SJCRH30 (cell line): Measurements from ENCODE around the gene WDR20. TPM values are rescaled to one million over a fixed set of nuclear protein-coding genes. Genes with fewer than 3 reads are reported as not detected.
"Not testable (repeated sequence)": the region's sequence is repeated elsewhere in the genome, so short reads cannot be mapped to it uniquely, and the experiment has no call there.

ENCODE experiments used
- DNase-seq, 2 experiments: peaks; one replicate each; pipeline ENCODE4 v3.0.0-alpha.2; 2015 to 2020
- H3K27ac ChIP-seq: fragments of 250-450 bp; sonication (Bioruptor Pico); 2 replicates; pipeline ENCODE4 v1.5.1; 2020; ENCODE audit warnings: mild to moderate bottlenecking, moderate library complexity
- H3K27me3 ChIP-seq: fragments of 250-450 bp; sonication (Bioruptor Pico); 2 replicates; pipeline ENCODE4 v1.5.1; 2020; ENCODE audit warnings: mild to moderate bottlenecking, moderate library complexity
- H3K36me3 ChIP-seq: fragments of 250-450 bp; sonication (Bioruptor Pico); 2 replicates; pipeline ENCODE4 v1.5.1; 2020; ENCODE audit warnings: mild to moderate bottlenecking, moderate library complexity
- H3K4me1 ChIP-seq: fragments of 250-450 bp; sonication (Bioruptor Pico); 2 replicates; pipeline ENCODE4 v1.5.1; 2020; ENCODE audit warnings: mild to moderate bottlenecking, moderate library complexity
- H3K4me3 ChIP-seq: fragments of 250-450 bp; sonication (Bioruptor Pico); 2 replicates; pipeline ENCODE4 v1.5.1; 2020; ENCODE audit warnings: mild to moderate bottlenecking, moderate library complexity
- H3K9me3 ChIP-seq: fragments of 250-450 bp; sonication (Bioruptor Pico); replicated peaks from 2 replicates; pipeline ENCODE4 v1.5.1; 2020; ENCODE audit warnings: mild to moderate bottlenecking, moderate library complexity
- total RNA-seq: library from RNA; depleted of rRNA; stranded (reverse); fragments of >200 nt; shearing (Covaris generic); gene quantifications from 2 replicates; pipeline ENCODE4 v1.2.3, GENCODE V29; 2014

Gene WDR20
- total RNA-seq, 1 experiment from 2014 or later = 23.2 TPM

GRCh38 chr14:102172021-102172272 is 32.2 kb downstream of the WDR20 start:
- DNase-seq, H3K9me3 ChIP-seq, H3K36me3 ChIP-seq, H3K27ac ChIP-seq, H3K4me3 ChIP-seq, H3K4me1 ChIP-seq, H3K27me3 ChIP-seq: not testable (repeated sequence)

GRCh38 chr14:102172721-102173120 is 33.0 kb downstream of the WDR20 start:
- H3K9me3 ChIP-seq, H3K27ac ChIP-seq, H3K27me3 ChIP-seq, H3K4me1 ChIP-seq, H3K36me3 ChIP-seq, H3K4me3 ChIP-seq, DNase-seq: not testable (repeated sequence)

- H3K4me1 ChIP-seq = peaks cover 22% of the 10 kb centered on the region
- H3K27me3 ChIP-seq = no peaks in the 10 kb centered on the region
- no peaks in the 10 kb centered on the region for H3K9me3 ChIP-seq
- no peak overlapping the region for H3K4me3 ChIP-seq
- DNase-seq = no peak
- H3K36me3 ChIP-seq = 0 out of 2 replicates have a peak, but pooled peaks cover 2% of the 10 kb centered on the region
- no peak overlapping the region for H3K27ac ChIP-seq
Measured at GRCh38 chr14:102177161-102177560, 37.5 kb downstream of the WDR20 start.

- DNase-seq = no peak
- Histone ChIP-seq H3K27me3 (no peaks in the 10 kb centered on the region), H3K9me3 (no peaks in the 10 kb centered on the region), H3K4me3 (no peak overlapping the region), H3K27ac (no peak overlapping the region), H3K36me3 (no peaks in the 10 kb centered on the region), H3K4me1 (peaks cover 35% of the 10 kb centered on the region)
Measured at GRCh38 chr14:102178806-102179205, 39.1 kb downstream of the WDR20 start.

GRCh38 chr14:102180248-102180998 is 40.7 kb downstream of the WDR20 start:
- no peaks in the 10 kb centered on the region for H3K9me3 ChIP-seq
- H3K4me1 ChIP-seq = peaks cover 35% of the 10 kb centered on the region
- no peak overlapping the region for H3K4me3 ChIP-seq
- no peaks in the 10 kb centered on the region for H3K36me3 ChIP-seq
- peak in 1 of 2 experiments; percentile 49 for DNase-seq
- H3K27me3 ChIP-seq = no peaks in the 10 kb centered on the region
- H3K27ac ChIP-seq = peak overlapping the region; percentile 90

- H3K9me3 ChIP-seq = no peaks in the 10 kb centered on the region
- H3K27ac ChIP-seq = peak overlapping the region; percentile 90
- no peaks in the 10 kb centered on the region for H3K36me3 ChIP-seq
- H3K4me3 ChIP-seq = no peak overlapping the region
- peak in 1 of 2 experiments; percentile 31 for DNase-seq
- peaks cover 35% of the 10 kb centered on the region for H3K4me1 ChIP-seq
- H3K27me3 ChIP-seq = no peaks in the 10 kb centered on the region
Measured at GRCh38 chr14:102181187-102181586, 41.5 kb downstream of the WDR20 start.

GRCh38 chr14:102182190-102182589 is 42.5 kb downstream of the WDR20 start:
- Histone ChIP-seq H3K4me3 (no peak overlapping the region), H3K27ac (peak overlapping the region; percentile 90), H3K36me3 (no peaks in the 10 kb centered on the region), H3K27me3 (no peaks in the 10 kb centered on the region), H3K9me3 (no peaks in the 10 kb centered on the region), H3K4me1 (peaks cover 35% of the 10 kb centered on the region)
- DNase-seq = peak in 1 of 2 experiments; percentile 77

- H3K4me1 ChIP-seq = peaks cover 35% of the 10 kb centered on the region
- no peak overlapping the region for H3K4me3 ChIP-seq
- no peaks in the 10 kb centered on the region for H3K36me3 ChIP-seq
- no peaks in the 10 kb centered on the region for H3K9me3 ChIP-seq
- no peaks in the 10 kb centered on the region for H3K27me3 ChIP-seq
- peak overlapping the region; percentile 90 for H3K27ac ChIP-seq
- DNase-seq = no peak
Measured at GRCh38 chr14:102182936-102183619, 43.4 kb downstream of the WDR20 start.

GRCh38 chr14:102183886-102184285 is 44.2 kb downstream of the WDR20 start:
- Histone ChIP-seq H3K9me3 (no peaks in the 10 kb centered on the region), H3K36me3 (no peaks in the 10 kb centered on the region), H3K27ac (no peak overlapping the region), H3K4me3 (no peak overlapping the region), H3K27me3 (no peaks in the 10 kb centered on the region), H3K4me1 (peaks cover 35% of the 10 kb centered on the region)
- no peak for DNase-seq

- Histone ChIP-seq H3K4me3 (no peak overlapping the region), H3K4me1 (peaks cover 35% of the 10 kb centered on the region), H3K9me3 (no peaks in the 10 kb centered on the region), H3K27me3 (no peaks in the 10 kb centered on the region), H3K27ac (no peak overlapping the region), H3K36me3 (no peaks in the 10 kb centered on the region)
- DNase-seq = no peak
Measured at GRCh38 chr14:102184316-102185035, 44.8 kb downstream of the WDR20 start.

- H3K4me1 ChIP-seq = peaks cover 31% of the 10 kb centered on the region
Measured at GRCh38 chr14:102185360-102185759, 45.7 kb downstream of the WDR20 start.

GRCh38 chr14:102187044-102187443 is 47.3 kb downstream of the WDR20 start:
- Histone ChIP-seq H3K4me3 (no peak overlapping the region), H3K9me3 (no peaks in the 10 kb centered on the region), H3K4me1 (peaks cover 14% of the 10 kb centered on the region), H3K27ac (no peak overlapping the region), H3K27me3 (no peaks in the 10 kb centered on the region), H3K36me3 (no peaks in the 10 kb centered on the region)
- DNase-seq = no peak

More at GRCh38 chr14:102185360-102185759, 45.7 kb downstream of the WDR20 start:
- Histone ChIP-seq H3K9me3 (no peaks in the 10 kb centered on the region), H3K4me3 (no peak overlapping the region), H3K36me3 (no peaks in the 10 kb centered on the region), H3K27me3 (no peaks in the 10 kb centered on the region), H3K27ac (no peak overlapping the region)
- DNase-seq = no peak

GRCh38 chr14:102187568-102188001 is 47.9 kb downstream of the WDR20 start:
- Histone ChIP-seq H3K27me3 (no peaks in the 10 kb centered on the region), H3K9me3 (no peaks in the 10 kb centered on the region), H3K4me1 (peaks cover 8% of the 10 kb centered on the region), H3K4me3 (no peak overlapping the region), H3K36me3 (no peaks in the 10 kb centered on the region), H3K27ac (no peak overlapping the region)
- no peak for DNase-seq

GRCh38 chr14:102188187-102188586 is 48.5 kb downstream of the WDR20 start:
- Histone ChIP-seq H3K27ac (no peak overlapping the region), H3K4me3 (no peak overlapping the region), H3K27me3 (no peaks in the 10 kb centered on the region), H3K4me1 (peaks cover 2% of the 10 kb centered on the region; the same call in 1 of the 2 replicates), H3K9me3 (no peaks in the 10 kb centered on the region), H3K36me3 (no peaks in the 10 kb centered on the region)
- DNase-seq = no peak

GRCh38 chr14:102189874-102190273 is 50.2 kb downstream of the WDR20 start:
- Histone ChIP-seq H3K27me3 (no peaks in the 10 kb centered on the region), H3K9me3 (no peaks in the 10 kb centered on the region), H3K4me1 (no peaks in the 10 kb centered on the region), H3K27ac (no peak overlapping the region), H3K36me3 (peaks cover 2% of the 10 kb centered on the region; the same call in 1 of the 2 replicates), H3K4me3 (no peak overlapping the region)
- DNase-seq = no peak
